Activated B cell treated with CpG ODN at 0.5 μM for 24 hours (primary cell): ENCODE measurements around the gene C16orf95. TPM values are rescaled to one million over a fixed set of nuclear protein-coding genes. Genes with fewer than 3 reads are reported as not detected.

Experiments used
- ATAC-seq: fragments of 200-7000 bp; cut with Tn5 transposase; one replicate; pipeline ENCODE4 v1.10.0; 2021; ENCODE audit warnings: low read depth, mild to moderate bottlenecking, moderate library complexity
- CTCF ChIA-PET: fragments of 350-600 bp; sonication (Branson Sonifier 250); formaldehyde crosslinking; loops from one replicate; lab custom pipeline; 2021; ENCODE audit warnings: antibody characterized with exemption; lab: Charles Lee
- POLR2A ChIA-PET: fragments of 350-600 bp; sonication (Branson Sonifier 250); formaldehyde crosslinking; loops from one replicate; lab custom pipeline; 2021; ENCODE audit warnings: antibody characterized with exemption; lab: Charles Lee
- DNase-seq: peaks from one replicate; pipeline ENCODE4 v3.0.0; 2022
- H3K27ac Mint-ChIP-seq: one replicate; pipeline ENCODE4 v1.8.0; 2020; ENCODE audit warnings: mixed read lengths
- H3K27me3 Mint-ChIP-seq: one replicate; pipeline ENCODE4 v1.8.0; 2021; ENCODE audit warnings: mixed read lengths
- H3K36me3 Mint-ChIP-seq: one replicate; pipeline ENCODE4 v1.8.0; 2021; ENCODE audit warnings: low read depth, mixed read lengths
- H3K4me1 Mint-ChIP-seq: one replicate; pipeline ENCODE4 v1.8.0; 2021; ENCODE audit warnings: mixed read lengths
- H3K4me3 Mint-ChIP-seq: one replicate; pipeline ENCODE4 v1.8.0; 2020; ENCODE audit warnings: mild to moderate bottlenecking, mixed read lengths
- H3K9me3 Mint-ChIP-seq: one replicate; pipeline ENCODE4 v1.8.0; 2020; ENCODE audit warnings: mixed read lengths
- intact Hi-C: fragments of 100-400 bp; cut with micrococcal nuclease; formaldehyde crosslinking; loops from one replicate; pipeline ENCODE4 v1.15.1; 2024
- total RNA-seq: library from RNA; stranded (reverse); gene quantifications from 2 replicates; pipeline ENCODE4 v1.2.3, GENCODE V29; 2022
- TF ChIP-seq, protein P1 (sequence below): fragments of 200-600 bp; IDR thresholded peaks from one replicate; pipeline ENCODE4 v1.8.0; 2022; ENCODE audit warnings: antibody characterized with exemption, mild to moderate bottlenecking

Gene C16orf95
- total RNA-seq, 1 donor from 2014 or later = 2.1 TPM

DNA sequence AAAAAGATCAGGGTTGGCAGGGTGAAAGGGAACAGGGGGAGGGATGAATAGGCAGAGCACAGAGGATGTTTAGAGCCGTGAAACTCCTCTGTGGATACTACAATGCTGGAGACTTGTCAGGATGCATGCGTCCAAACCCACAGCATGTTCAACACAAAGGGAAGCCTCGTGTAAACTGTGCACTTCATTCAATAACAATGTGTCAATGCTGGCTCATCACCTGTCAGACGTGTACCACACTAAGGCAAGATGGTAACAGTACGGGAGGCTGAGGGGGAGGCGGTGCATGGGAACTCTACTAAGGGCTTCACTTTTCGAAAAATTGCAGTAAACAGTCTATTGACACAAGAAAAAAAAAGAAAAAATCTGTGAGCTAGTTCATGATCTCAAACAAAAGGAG, 63.7 kb downstream of the C16orf95 start:
- DNase-seq (no peak), ATAC-seq (no peak)
- TF ChIP-seq, protein P1, sequence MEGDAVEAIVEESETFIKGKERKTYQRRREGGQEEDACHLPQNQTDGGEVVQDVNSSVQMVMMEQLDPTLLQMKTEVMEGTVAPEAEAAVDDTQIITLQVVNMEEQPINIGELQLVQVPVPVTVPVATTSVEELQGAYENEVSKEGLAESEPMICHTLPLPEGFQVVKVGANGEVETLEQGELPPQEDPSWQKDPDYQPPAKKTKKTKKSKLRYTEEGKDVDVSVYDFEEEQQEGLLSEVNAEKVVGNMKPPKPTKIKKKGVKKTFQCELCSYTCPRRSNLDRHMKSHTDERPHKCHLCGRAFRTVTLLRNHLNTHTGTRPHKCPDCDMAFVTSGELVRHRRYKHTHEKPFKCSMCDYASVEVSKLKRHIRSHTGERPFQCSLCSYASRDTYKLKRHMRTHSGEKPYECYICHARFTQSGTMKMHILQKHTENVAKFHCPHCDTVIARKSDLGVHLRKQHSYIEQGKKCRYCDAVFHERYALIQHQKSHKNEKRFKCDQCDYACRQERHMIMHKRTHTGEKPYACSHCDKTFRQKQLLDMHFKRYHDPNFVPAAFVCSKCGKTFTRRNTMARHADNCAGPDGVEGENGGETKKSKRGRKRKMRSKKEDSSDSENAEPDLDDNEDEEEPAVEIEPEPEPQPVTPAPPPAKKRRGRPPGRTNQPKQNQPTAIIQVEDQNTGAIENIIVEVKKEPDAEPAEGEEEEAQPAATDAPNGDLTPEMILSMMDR = no peak
- Mint-ChIP-seq H3K27me3 (no peaks in the 10 kb centered on the region), H3K4me3 (no peak overlapping the region), H3K4me1 (no peaks in the 10 kb centered on the region), H3K36me3 (no peaks in the 10 kb centered on the region), H3K27ac (no peak overlapping the region), H3K9me3 (no peaks in the 10 kb centered on the region)
- ChIA-PET POLR2A (no interaction called here), CTCF (no interaction called here)
- intact Hi-C loops = no loop called here

Other genes starting within 250 kb of the C16orf95 start
- gene FBXO31, start 66.4 kb upstream of the C16orf95 start, total RNA-seq = 26.0 and 27.1 TPM in 2 replicates
- gene MAP1LC3B, start 74.9 kb upstream of the C16orf95 start, total RNA-seq = 52.9 and 53.9 TPM in 2 replicates
- gene ZCCHC14, start 175.6 kb upstream of the C16orf95 start, total RNA-seq = 3.4 and 3.8 TPM in 2 replicates